Stimulated activated CD4-positive, alpha-beta T cell treated with anti-CD3 and anti-CD28 coated beads, Interleukin-2, amount 100 ng/mL, for 24 hours (primary cell): ENCODE data around the gene UBE3C.
"Not testable (repeated sequence)": the region's sequence is repeated elsewhere in the genome, so short reads cannot be mapped to it uniquely, and the experiment has no call there.

Experiments used
- DNase-seq, 2 donors: peaks; one replicate each; pipeline ENCODE4 v3.0.0-alpha.2; 2020

UBE3C gene

DNA sequence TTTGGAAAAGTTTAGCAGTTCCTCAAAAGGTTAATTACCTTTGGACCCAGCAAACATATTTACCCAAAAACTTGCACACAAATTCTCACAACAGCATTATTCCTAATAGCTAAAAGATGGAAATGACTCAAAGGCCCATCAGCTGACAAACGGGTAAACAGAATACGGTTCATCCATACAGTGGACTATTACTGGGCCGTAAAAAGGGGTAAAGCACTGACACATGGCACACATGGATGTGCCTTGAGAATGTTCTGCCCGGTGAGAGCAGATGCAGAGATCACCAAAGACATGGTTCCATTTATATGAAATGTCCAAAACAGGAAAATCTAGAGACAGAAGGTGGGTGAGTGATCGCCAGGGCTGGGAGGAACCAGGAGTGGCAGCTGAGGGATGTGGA is 102.9 kb downstream of the UBE3C start:
- DNase-seq = no peak

DNA sequence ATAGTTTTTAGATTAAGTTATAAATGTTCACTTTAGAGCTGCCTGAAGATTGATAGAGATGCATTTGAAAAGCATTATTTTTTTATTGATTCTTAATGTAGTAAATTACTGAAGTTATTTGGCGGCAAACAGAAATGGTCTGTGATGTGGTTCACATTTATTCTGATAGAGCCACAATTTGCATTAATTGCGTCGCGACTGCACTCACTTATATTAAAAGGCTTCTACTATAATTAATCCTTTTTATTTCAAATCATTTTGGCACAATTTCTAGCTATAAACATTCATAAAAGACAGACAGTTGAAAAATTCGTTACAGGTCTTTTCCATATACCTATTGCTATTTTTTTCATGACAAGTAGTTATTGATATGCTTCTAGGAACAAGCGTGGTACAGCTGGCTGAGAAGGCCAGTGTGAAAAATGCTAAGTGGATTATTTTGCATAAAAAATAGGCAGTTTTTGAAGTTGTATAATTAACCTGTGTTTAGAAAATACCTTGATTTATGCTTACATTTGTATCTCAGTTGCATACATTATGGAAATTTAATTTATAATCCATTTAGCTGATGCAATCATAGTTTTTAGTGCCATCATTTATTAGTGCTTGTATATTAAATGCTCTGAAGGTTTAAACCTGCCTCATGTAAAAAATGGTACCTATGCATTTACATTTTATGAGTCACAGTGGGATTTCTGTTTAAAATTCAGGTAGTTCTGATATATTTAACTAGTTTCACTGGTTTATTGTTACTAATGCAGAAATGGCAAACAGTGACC is 106.0 kb downstream of the UBE3C start:
- DNase-seq = no peak

GRCh38 chr7:157246052-157246451 is 107.3 kb downstream of the UBE3C start:
- no peak for DNase-seq

DNA sequence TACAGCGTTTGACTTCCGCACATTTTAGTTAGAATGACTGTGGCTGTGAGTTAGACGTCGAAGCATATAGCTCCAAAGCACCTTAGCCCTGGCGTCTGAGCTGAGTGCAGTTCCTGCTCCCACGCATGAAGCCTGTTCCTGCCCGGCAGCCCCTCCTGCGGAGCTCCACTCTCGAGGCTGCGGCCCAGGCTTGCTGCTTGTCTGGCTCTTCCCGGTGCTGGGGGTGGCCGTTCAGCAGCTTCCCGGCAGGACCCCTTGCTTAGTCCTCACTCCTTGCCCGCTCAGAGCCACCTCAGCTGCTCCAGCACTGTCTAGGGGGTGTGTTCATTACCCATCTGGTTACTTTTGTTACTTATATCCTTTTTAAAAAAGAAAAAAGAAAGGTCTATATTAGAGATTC is 109.9 kb downstream of the UBE3C start:
- DNase-seq = no peak

DNA sequence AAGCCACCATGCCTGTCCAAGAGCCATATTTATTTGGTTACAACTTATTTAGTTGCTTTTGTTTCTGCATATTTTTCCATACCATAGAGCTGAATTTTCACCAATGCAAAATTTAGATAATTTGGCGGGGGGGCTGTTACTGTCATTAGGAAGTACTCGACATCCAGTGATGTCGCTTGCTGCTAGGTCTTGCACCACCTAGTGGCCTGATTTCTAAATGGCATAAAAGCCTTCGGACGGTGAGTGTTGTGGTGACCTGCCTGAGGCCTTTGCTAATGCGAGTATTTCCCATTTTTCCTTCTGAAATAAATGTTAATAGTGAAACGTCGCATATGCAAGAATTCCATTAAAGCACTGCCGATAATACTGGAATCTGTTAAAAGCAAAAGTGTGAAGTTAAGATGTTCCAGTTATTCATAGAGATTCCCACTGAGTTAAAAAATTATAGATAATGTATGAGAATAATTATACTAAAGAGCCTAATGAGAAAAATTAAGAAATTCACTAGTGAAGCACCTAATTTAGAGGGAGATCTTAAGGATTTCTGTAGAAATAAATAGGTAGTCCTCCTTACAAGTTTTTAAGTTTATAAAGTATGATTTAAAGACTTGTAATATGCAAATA is 112.0 kb downstream of the UBE3C start:
- peak; percentile 48 to 61 for DNase-seq

GRCh38 chr7:157251817-157252216 is 113.1 kb downstream of the UBE3C start:
- not testable (repeated sequence) for DNase-seq

DNA sequence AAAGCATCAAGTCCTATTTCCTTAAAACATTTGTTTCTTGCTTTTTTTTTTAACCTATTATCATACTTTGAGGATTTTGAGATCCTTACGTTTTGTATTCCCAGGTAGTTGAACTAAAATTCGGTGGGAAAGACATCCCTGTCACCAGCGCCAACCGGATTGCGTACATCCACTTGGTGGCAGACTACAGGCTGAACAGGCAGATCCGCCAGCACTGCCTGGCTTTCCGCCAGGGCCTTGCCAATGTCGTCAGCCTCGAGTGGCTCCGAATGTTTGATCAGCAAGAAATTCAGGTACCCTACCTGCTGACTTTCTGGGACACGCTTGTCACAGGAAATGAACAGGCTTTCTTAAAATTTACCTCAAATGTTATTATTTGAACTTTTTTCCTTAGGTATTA is 115.1 kb downstream of the UBE3C start:
- no peak for DNase-seq

DNA sequence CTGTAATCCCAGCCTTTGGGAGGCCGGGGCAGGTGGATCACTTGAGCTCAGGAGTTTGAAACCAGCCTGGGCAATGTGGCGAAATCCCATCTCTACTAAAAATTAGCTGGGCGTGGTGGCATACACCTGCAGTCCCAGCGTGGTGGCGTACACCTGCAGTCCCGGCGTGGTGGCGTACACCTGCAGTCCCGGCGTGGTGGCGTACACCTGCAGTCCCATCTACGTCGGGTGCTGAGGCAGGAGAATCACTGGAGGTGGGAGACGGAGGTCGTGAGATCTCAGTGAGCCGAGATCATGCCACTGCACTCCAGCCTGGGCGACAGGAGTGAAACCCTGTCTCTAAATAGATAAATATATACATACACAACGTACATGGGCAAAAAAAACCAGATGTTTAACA is 116.1 kb downstream of the UBE3C start:
- not testable (repeated sequence) for DNase-seq

DNA sequence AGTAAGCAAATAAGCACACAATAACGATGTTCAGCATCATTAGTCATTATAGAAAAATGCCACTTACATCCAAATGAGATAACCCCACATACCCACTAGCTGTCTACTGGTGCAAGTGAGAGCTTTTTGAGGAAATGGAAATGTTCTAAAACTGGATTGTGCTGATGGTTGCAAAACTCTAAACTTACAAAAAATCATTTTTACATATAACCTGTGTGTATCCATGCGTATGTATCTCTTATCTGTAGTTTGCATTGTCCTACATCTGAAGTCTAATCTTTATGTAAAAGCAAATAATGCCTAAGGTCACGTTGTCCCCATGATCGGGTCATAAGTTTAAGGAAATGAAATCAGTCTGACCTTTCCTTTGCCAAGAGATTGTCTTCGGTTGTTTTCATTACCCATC is 116.5 kb downstream of the UBE3C start:
- no peak for DNase-seq

DNA sequence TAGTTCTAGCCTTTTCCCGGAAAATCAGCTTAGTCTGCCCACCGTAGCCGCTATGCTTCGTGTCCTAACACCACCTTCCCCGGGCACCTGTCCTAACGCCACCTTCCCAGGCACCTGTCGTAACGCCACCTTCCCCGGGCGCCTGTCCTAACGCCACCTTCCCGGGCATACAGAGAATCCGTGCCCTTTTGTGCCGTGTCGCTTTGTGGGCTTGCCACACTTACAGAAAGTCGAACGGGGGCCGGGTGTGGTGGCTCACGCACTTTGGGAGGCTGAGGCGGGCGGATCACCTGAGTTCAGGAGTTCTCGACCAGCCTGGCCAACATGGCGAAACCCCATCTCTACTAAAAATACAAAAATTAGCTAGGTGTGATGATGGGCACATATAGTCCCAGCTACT is 124.4 kb downstream of the UBE3C start:
- DNase-seq = no peak

DNA sequence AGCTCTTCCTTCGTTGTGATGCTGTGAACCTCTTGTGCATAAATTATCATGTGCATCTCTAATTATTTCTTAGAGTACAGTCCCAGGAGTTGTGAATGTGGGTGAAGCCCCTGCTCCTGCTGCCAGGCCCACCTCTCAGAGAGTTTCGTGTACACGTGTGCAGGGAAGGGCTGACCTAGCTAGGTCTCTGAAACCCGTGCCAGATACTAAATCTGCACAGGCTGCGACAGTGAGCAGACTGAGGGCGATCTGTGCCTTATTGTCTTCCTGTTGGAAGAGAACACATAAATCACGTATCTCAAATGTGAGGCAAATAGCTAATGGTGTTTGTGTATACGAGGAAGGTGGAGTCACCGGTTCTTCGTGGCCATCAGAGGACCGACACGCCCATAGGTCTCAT is 126.3 kb downstream of the UBE3C start:
- no peak for DNase-seq

GRCh38 chr7:157266272-157266671 is 127.5 kb downstream of the UBE3C start:
- no peak for DNase-seq

DNA sequence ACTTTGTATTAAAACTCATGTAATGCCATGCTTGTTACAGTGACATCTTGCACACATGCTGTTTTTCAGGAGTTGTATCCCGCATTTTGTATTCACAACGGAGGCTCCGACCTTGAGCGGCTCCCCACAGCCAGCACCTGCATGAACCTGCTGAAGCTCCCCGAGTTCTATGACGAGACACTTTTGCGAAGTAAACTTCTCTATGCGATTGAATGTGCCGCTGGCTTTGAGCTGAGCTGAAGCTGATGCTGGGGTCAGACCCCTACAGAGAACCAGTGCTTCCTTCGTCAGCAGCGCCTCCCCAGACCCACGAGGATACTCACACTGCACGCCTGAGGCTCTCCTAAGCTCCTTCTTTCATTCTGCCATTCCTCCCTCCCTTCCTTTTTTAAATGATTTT is 128.8 kb downstream of the UBE3C start:
- no peak for DNase-seq

DNA sequence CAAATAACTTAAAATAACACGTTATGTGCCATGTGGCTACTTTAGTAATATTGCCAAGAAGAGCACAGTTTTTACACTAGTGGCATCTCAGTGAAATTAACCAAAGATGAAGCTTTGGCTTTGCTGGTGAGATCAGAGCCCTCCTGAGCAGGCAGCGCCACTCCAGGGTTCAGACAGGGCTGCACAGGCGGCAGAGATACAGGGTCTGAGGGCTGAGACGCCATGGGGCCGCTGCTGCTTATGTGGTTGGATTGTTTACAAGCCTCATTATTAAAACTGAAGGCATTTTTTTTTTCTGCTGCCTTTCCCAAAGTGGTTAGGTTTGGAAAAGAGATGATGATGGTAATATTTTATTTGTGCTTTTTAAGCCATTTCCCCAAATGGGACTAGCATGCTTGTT is 129.2 kb downstream of the UBE3C start:
- DNase-seq = no peak

DNA sequence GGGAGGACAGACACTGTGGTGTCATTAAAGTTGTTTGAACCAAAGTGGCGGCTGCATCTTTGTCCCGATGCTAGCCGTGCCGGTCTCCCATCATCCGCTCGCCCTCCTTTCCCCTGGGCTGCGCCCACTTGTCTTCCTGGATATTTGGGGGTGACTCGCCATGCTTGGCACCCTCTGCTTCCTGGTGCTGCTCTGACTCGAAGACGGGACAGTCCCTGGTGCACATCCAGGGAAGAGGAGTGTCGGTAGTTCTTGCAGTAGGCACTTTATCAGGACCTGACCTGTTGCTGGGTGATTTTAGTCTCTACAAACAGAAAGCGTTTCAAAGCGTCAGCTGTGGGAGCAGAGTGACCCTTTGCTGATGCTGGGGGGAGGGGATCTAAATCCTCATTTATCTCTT is 129.8 kb downstream of the UBE3C start:
- no peak for DNase-seq

DNA sequence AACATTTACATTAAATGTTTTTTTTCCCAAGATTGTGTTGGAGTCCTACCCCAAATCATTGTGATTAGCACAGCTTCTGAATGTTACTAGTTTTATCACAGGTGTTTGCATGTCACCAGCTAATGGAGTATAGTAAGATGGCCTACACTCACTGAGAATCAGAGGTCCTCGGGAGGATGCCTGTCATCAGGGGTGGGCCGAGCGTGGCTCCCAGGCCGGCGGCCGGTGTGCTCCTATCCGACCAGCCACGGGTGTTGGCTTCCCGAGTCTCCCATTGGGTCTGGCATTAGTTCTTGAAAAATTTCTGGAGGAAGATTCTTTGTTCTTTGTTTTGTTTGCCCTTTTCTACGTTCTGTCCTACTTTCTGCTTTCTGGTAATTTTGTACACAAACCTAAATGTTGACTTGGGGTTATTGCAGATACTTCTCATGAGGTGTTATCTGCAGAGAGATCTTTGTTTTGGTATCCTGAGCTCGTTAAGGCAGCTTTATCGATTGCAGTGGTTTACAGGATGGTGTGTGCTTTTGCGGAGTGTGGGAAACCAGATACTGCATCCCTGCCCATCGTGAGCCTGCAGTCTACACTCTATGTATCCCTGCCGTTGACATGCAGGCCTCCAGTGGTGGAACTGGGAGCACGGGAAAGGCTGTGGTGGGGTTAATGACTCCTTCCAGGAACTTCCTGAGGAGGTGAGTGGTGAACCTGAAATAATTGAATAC is 130.8 kb downstream of the UBE3C start:
- DNase-seq = no peak

- no peak for DNase-seq
Measured at GRCh38 chr7:157270060-157270444, 131.3 kb downstream of the UBE3C start.

- DNase-seq = no peak
Measured at GRCh38 chr7:157271315-157271990, 132.7 kb downstream of the UBE3C start.

DNA sequence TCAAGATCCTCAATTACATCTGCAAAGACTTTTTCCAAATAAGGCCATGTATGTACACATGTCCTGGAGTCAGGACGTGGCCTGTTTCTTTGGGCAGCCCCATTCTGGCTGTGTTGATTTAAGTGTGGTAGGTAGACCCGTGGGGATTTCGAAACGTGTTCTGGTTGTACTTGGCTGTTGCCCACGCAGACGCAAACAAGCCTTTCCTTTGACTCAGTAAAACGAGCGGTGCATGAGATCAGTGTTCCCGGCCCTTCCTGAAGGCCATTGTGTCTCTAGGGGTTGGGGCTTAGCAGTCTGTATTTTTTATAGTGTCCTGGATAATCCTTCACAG is 133.2 kb downstream of the UBE3C start:
- DNase-seq = no peak

DNA sequence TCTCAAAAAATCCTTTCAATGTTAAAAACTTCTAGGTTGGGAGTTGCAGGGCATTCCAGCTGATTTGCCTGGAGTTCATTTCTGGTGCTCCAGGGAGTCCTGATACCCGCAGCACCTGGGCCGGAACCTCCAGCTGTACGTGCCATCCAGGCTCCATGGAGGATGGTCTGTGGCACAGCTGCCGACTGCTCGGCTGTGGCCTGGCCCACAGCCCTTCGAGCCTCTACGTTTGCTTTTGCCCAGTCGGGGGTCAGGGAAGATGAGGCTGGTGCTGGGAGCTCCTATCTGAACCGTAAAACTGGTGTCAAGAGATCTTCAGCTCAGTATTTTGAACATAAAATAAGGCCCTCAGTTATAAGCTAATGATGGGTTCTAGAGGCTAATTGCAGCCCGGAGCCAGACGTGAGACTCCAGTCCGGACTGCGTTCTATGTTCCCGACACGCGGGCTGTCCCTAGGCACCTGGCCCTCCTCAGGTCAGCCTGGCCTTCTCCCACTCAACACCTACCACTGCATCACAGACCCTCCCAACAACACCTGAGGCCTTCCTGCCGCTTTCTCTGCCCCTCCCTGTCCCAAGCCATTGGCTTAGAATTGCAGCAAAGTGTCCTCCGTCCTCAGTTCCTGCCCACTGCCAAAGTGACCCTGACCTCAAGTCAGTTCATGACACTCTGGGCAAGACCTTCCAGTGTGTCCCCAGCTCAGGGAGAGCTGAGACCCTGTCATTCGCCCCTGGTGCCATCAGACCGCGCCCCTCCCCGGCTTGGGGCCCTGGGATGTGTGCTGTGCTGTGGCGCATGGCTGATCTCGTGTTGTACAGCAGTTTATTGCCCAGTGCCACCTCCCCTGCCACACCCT is 133.9 kb downstream of the UBE3C start:
- no peak for DNase-seq

DNA sequence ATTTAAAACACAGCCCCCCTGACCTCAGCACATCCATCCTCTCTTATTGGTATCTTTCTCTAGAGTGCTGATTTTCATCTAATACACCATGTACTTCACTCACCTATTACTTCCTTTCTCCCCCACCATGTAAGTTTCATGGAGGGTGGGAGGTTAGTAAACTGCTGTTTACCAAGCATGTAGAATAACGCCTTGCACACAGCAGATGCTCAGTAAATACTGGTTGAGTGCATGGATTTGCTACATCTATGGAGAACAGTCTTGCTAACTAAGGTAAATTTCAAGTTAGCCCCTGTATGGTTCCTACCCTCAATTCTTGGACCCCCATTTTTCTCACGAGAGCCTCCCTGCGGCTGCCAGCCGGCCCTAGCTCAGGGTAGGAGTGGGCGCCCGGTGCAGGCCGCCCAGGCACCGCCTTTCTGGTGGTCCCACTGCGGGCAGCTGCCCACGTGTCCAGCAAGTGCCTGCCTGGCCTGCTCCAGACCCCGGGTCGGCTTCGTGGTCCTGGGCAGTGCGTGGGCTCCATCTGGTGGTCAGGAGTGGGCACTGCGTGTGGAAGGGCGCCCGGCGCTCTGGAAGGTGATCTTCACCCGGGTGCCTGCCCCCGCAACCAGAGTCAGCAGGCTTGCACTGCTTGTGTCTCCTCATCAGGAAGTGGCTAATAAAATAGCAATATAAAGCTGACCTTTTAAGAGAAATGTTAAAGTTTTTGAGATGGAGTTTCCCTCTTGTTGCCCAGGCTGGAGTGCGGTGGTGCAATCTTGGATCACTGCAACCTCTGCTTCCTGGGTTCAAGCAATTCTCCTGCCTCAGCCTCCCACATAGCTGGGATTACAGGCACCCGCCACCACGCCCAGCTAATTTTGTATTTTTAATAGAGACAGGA is 134.7 kb downstream of the UBE3C start:
- DNase-seq = peak; percentile 68 to 71
